HG02571 (cell line): Measurements from ENCODE around the gene ACADVL.
A peak's percentile ranks its signal among the peaks of the same experiment; 100 is the strongest.

Experiments
- ATAC-seq: cut with Tn5 transposase; IDR thresholded peaks from one replicate; pipeline ENCODE4 v1.9.1; 2021; ENCODE audit warnings: mild to moderate bottlenecking, moderate library complexity; ENCODE audit not compliant: unreplicated experiment

ACADVL gene

DNA sequence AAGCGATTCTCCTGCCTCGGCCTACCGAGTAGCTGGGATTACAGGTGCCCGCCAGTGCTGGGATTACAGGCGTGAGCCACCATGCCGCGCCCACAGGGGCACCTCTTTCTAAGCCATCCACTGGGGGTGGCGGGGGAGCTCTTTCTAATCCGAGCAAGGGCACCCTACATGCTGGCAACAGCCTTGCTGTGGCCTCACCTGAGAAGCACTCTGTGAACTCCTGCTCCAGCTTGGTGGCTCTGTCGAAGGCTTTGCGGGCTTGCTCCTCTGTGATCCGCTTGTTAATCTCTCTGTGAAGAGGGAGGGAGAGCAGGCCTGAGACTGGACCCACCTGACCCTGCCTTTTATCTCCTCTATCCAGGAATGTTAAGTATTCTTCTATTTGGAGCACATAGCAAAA lies 28.7 kb upstream of the ACADVL start:
- ATAC-seq, result no peak

DNA sequence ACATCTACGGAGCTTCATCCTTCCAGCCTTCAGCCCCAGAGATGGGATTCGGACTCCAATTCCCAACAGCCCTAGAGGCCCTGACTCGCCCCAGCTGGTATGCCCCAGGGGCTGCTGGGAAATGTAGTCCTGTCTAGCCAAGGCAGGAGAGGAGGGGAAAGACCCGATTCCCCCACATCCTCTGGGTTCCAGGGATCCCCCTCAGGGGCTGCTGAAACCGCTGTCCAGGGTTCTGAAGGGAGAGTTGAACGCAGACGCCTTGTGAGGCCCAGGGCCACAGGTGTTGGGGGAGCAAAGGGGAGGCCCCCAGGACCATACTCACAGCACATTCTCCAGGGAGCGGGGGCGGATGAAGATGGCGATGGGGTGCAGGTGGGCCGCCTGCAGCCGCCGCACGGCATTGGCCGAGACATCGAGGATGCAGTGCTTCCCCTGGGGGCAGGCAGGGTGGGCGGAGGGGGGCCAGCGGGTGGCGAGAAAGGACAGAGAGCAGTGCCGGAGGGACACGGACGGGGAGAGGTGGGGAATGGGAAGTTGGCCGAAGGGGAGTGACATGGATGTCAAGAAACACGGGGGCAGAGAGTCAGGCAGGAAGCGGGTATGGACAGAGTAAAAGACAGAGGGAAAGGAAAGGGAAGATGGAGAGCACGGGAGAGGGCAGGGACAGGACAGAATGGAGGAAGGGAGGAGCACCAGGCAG lies 28.0 kb upstream of the ACADVL start:
- no peak for ATAC-seq

DNA sequence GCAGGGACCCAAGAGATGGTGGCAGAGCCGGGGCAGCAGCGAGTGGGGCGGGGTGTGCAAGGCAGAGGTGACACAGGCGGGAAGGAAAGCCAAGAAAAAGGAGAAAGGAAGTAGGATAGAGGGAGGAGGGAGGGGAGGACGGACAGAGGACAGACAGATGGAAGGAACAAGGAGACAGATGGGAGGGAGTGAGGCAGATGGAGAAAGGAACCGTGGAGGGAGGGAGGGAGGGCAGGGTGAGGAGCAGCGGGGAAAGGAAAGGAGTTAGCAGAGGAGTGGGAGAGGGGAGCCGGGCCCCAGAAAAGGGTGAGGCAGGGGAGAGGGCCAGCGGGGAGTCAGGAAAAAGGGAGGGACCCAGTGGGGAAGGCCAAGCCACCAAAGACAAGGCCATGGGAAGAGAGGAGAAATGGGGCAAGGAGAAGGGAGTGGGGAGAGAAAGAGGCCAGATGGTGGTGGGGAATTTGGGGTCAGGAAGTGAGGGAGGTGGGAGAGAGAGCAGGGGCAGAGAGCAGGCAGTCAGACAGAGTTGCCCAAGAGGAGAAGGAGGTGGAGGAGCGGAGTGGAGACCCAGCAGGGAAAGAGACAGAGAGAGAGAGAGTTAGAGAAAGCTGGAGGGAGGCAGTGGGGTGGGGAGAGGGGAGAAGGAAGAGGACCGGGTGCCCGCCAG lies 27.3 kb upstream of the ACADVL start:
- ATAC-seq, result no peak

DNA sequence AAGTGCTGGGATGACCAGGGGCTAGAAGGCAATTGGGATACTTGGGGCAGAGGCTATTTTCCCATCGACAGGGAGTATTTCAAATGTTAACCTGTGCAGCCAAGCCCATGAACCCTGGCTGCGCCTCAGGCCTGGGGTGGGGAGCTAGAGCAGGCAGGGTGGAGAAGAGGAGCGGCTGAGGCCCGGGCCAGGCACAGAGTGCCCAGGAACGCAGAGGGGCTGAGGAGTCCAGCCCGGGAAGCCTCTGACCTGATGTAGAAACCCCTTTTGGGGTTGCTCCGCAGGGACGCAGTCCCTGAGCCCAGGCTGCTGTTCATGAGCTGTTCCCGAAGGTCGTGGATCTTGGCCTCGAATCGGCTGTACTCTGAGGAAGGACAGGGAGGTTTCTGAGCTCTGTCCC lies 23.8 kb upstream of the ACADVL start:
- ATAC-seq, result no peak

DNA sequence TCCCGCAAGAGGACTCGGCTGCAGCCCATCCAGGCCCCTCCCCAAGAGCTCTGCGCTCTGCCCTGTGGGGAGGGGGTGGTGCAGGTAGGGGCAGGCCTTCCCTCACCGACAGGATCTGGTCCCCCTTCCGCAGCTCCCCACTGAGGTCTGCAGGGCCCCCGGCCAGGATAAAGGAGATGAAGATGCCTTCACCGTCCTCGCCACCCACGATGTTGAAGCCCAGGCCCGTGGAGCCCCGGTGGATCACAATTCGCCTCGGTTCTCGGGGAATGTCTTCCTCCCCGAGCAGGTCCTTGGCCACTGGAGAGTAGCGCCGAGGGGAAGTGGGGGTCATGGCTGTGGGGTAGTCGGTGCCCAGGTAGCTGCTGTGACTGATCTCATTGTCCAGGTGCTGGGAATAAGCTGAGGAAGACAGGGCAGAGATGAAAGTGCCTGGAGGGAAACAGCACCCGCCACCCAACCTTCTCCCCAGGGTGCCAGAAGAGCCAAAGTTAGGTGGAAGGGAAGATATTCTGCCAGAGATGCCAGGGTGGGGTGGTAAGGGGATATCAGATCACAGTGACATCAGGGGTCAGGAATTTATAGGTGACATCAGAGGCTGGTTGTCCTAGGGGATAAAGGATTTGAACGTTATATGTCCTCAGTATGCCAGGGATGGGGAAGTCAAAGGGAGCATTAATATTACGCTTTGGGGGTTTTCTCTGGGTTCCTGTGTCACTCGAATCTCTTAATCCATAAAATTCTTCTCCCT lies 22.9 kb upstream of the ACADVL start:
- no peak for ATAC-seq

DNA sequence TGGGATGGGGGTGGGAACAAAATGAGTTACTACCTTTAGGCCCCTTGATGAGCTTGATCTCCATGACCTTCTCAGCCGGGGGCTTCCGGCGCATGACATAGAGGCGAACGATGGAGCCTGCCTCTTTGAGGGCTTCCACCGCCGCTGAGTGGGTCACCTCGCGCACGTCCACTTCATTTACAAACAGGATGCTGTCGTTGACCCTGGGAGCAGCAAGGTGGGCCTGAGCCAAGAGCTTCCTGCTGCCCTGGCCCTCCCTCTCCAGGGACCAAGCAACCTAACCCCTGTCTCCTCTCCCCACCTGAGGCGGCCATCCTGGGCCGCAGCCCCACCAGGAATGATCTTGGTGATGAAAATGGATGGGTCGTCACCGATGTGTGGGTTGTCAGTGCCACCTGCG lies 16.3 kb upstream of the ACADVL start:
- no peak for ATAC-seq

DNA sequence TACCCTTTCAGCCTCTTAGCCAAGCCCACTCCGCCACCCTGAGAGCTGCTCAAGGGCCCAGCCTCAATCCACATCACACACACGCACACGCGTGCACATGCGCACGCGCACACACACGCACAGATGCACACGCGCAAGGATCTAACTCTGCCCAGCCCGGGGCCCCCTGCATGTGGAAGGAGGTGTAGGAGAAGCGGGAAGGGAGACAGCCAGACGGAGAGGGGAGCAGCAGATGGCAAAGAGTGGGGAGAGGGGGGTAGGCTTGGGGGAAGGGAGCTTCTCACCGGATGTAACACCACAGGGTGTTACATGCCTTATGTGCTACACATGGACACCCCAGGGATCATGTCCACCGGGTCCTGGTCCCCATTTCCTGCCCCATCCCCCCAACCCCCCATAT lies 15.4 kb upstream of the ACADVL start:
- no peak for ATAC-seq

DNA sequence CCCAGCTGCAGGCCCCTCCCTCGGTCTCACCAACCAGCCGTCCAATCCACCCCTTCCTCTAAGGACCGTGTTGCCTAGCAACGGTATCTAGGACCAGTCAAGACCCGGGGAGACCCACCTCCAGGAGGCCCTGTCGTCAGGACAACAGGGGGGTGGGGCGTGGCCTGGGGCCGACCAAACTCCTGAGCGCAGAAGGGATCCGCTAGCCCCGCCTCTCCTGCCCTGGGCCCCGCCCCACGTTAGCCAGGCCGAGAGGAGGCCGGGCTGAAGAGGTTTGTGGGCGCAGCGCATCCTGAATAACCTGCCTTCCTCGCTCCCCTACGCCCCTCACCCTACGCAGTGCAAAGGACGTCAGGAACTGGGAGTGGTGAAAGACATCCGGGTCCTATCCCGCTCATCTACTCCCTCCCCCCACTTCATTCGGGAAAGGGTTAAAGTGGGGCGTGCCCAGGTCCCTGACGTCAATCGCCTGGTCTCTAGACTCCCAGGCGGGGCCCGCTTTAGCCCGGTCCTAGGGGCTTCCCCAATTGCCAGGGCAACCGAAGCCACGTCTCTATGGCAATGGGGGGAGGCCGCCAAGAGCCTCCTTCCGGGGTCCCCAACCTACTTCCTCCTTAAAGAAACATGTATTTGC lies 14.8 kb upstream of the ACADVL start:
- peak; percentile 83 for ATAC-seq

DNA sequence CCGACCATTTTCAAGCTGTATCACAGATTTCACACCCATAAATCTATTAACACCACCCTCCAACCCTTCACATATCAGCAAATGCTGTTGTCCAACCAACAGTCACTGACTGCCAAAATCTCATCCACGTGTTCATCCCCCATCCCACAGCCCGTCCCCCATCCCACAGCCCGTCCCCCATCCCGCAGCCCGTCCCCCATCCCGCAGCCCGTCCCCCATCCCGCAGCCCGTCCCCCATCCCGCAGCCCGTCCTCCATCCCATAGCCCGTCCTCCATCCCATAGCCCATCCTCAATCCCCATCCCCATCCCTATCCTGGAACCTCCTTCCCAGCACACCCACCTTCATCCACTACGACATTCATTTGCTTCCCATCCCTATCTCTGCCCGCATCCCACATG lies 14.2 kb upstream of the ACADVL start:
- ATAC-seq, result no peak

DNA sequence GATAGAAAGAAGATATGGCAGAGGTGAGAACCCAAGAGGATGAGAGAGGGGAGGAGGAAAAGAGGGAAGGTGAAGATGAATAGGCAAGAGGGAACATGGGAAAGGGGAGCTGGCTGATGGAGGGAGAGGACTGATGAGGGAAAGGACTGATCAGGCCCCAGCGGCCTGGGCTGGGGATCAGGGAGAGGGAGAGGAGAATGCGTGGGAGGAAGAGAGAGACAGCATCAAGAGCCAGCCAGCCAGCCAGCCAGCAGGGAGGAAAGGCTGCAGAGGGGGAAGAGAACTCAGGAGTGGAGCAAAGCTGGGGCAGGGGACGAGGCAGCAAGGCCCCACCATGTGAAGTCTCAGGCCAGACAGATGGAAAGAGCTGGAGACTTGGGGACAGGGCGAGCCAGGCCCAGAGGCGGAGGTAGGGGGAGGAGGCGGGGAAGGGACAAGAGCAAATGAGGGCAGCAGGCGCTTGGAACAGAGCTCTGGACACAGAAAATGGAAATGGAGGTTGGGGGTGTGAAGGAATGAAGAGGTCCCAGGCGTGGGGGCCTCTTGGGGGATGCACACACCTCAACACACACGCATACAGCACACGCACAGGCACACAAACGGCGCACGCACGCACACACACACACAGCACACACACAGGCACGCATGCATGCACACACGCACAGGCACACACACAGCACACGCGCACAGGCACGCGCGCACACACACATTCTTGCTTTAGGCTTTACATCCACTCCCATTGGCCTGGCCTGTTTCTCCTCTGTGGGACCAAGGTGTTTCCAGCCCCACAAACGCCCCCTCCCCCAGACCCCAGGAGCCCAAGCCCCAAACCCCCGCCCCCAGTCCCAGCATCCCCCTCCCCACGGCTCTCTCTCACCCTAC lies 12.4 kb upstream of the ACADVL start:
- ATAC-seq, result no peak

DNA sequence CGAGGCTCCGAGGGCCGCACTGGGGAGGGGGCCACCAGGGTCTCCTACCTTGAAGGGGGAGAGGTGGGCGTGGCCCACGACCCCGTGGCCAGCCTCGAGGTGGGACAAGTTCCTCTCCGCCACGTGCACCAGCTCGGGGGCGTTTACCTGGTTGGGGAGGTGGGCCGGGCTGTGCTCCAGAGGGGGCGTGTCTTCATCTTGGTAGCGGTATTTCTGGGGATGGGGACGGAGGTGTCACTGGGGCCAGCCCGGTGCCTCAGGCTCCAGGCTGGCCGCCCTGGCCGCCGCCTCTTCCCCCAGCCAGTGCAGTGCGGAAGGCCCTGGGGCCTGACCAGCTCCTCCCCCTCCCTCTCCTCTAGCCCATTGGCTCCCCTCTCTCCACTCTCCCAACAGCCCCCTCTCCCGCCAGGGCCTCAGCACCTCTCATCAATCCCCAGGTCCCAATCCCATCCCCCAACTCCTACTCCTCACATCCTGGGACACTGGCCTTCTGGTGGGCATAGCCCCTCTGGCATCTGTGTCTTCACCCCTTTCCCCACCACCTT lies 11.6 kb upstream of the ACADVL start:
- ATAC-seq, result no peak

DNA sequence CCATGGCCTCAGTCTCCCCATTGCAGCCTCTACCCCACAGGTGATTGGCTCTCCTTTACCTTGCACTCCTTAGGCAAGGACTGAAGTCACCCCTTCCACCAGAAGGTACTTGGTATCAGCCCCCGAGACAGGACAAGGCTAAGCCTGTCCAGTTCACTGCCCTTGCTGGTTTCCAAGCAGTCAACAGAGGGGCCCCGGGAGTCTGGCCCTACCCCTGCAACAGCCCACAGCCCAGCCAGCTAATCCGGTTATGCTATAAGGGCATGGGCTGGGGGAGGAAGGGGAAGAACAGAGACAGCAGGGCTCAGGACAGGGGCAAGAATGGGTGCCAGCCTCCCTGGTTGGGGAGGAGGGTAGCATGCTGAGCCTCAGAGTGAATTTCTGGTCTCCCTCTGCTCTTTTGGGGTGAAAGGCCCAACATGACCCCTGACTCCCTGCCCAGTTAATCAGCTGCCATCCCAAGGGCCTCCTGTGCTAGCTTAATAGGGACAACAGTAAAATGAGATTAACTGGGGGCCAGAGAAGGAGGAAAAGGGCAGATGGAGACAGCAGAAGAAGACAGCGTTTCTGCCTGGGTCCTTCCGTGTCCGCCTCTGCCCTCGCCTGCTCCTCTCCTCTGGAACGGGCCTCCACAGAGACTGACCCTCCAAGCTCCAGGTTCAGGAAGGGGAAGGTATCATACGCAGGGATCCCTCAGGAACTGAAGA lies 10.8 kb upstream of the ACADVL start:
- ATAC-seq, result no peak

DNA sequence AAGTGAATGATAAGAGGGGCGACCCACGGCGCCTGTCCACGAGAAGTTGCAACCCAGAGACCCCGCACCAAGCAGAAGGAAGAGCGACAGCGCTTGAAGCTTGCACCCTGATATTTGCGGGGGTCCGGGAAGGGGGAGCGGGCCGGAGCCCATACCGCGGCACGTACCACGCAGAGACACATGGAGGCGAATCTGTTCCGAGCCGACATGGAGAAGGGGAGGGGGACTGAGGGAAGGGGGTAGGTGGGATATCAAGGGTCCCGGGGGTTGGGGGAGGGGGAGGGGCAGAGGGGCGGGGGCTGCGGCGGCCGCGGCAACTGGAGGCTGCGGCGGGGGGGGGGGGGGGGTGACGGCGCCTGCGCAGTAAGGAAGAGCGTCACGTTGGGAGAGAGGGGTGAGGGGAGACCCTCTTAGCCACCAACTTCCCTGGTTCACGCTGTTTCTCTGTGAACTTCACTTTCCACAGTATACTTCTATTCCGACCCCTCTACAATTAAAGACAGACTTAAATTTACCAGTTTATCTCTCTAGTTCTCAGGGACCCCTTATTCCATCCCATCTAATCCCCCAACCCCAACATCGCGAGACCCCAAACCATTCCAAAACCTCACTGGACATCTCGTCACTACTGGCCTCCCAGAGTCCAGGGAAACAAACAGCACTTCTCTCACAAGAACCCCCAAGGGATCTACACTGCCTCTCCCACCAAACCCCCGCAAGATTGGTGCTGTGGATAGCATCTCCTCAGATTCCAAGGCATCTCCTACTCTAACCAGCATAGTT lies 8.1 kb upstream of the ACADVL start:
- no peak for ATAC-seq

DNA sequence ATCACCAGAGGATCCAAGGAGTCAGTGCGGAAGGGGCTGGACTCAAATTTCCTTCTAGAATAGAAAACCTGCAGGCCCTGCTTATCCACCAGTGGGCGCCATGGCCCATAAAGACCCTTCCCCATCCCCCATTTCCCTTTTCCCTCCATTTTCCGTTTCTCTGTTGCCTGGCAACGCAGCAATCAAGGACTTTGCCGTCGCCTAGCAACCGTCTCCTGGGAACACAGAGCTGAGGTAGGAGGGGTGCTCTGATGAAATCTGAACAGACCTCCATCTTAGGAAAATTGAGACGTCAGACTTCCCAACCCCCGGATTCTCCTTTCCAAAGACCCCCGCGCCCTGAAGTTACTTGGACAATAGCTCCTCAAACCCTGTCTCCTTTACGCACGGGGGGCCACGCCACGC lies 5.8 kb upstream of the ACADVL start:
- no peak for ATAC-seq

DNA sequence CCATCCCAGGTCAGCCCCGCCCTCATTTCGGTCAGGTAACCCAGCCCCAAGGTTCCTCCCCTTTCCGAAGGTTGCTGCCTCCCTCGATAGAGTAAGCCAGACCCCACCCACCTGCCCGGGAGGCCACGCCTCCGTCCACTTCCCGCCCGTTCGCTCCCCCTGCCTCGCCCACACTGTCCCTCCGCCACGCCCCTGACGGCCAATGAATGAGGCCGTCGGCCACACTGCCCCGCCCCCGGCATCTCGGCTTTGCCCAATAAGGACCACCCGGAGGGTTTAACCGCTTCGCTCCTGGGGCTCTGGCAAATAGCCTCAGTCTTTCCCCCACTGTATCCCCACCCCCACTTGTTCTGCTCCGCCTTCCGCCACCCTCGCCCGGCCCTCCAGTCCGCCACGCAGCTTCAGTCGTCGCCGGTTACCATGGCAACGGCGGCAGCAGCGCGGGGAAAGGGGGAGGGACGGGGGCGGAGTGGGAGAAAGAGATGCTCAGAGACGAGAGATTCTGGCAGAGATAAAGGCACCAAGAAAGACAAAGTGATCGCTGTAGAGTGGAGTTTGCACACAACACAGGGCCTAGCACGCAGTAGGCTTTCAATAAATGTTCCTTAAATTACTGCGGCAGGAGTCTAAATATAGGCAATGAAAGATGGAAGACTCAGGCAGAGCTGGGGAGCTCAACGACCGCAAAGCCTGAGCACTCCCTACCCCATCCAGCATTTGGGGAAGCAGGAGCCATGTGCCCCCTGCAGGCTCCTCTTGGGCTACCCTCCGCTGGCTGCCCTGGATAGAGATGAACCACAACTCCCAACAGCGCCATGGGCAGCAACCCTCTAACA lies 5.2 kb upstream of the ACADVL start:
- peak; percentile 69 for ATAC-seq

DNA sequence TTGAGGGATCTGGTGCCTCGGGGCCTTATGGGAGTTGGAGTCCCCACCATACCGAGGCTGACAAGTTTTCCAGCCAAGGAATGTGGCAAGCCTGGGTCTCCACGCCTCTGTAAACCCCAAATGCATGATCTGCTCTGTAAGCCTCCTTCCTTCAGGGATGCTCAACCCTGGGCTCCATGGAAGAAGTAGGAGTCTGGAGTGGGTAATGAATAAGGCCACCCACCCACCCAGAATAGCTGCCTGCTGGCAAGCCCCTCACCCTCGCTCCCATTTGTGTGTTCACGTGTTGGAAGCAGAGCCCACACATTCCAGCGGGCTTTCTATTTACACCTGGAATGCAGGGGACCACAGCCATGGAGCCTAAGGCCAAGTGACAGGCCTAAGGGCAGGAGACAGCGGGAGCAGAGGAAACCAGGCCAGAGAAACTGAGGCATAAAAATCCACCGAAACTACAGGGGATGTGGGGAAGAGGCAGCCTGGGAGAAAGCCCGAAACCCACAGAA lies 4.6 kb upstream of the ACADVL start:
- ATAC-seq, result no peak

DNA sequence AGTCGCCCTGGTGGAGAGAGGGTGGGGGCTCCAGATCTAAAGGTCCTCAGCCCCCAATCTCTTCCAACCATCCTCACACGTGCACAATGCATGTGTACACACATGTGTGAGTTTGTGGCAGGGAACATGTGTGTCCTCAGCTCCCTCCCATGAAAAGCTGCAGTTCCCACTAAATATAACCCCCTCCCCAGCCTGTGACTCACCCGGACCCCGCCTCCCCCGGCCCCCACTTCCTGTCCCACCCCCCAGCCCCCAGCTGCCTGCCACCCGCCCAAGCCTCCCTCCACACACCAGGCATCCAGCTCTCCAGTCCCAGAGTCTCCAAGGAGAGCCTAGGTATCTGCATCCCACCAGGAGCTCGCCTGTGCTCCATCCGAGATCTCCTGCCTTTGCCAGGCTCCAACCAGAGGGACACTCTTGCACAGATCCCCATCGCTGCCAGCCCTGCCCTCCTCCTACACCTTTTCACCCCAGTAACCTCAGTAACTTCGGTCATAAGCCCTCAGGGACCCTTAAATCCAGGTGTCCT lies 4.0 kb upstream of the ACADVL start:
- ATAC-seq, result no peak
